ENCODE results near the gene CORO2A.
A peak's percentile ranks its signal among the peaks of the same experiment; 100 is the strongest.

Gene CORO2A

DNA sequence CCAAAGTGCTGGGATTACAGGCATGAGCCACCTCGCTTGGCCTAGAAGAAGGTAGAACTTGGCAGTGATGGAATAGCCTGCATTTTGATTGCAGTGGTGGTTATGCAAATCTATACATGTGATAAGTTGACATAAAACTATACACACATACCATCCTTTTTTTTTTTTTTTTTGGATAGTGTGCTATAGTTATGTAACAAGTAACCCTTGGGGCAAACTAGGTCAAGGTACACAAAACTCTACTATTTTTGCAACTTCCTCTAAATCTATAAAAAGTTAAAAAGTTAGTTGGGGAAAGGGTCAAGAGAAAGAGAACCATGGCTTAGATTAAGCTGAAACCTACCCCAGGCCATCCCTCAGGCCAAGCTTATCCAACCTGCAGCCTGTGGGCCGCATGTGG, 84.5 kb downstream of the CORO2A start:
- no peaks in the 10 kb centered on the region for H3K36me3 ChIP-seq (replicated peaks; ENCODE audit: low read depth, low read length)
- no peak overlapping the region for H2AFZ ChIP-seq (ENCODE audit: low read depth, low read length)
- H3K4me2 ChIP-seq (ENCODE audit: low read length), result no peak overlapping the region
- no peaks in the 10 kb centered on the region for H3K27me3 ChIP-seq (ENCODE audit: low read depth, low read length)
- H3K4me3 ChIP-seq (ENCODE audit: low read length), result no peak overlapping the region
- H3K9me3 ChIP-seq (ENCODE audit: insufficient read depth, low read length), result no peaks in the 10 kb centered on the region
- TF ChIP-seq, protein P1, sequence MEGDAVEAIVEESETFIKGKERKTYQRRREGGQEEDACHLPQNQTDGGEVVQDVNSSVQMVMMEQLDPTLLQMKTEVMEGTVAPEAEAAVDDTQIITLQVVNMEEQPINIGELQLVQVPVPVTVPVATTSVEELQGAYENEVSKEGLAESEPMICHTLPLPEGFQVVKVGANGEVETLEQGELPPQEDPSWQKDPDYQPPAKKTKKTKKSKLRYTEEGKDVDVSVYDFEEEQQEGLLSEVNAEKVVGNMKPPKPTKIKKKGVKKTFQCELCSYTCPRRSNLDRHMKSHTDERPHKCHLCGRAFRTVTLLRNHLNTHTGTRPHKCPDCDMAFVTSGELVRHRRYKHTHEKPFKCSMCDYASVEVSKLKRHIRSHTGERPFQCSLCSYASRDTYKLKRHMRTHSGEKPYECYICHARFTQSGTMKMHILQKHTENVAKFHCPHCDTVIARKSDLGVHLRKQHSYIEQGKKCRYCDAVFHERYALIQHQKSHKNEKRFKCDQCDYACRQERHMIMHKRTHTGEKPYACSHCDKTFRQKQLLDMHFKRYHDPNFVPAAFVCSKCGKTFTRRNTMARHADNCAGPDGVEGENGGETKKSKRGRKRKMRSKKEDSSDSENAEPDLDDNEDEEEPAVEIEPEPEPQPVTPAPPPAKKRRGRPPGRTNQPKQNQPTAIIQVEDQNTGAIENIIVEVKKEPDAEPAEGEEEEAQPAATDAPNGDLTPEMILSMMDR (IDR thresholded peaks at IDR 0.05; ENCODE audit: low read depth, low read length), result no peak
- no peak for TF ChIP-seq EZH2phosphoT487 (IDR thresholded peaks at IDR 0.05; ENCODE audit: low read depth)
- H3K27ac ChIP-seq (ENCODE audit: low read length), result no peak overlapping the region
- peaks cover 20% of the 10 kb centered on the region for H3K4me1 ChIP-seq (ENCODE audit: low read length)
- no peaks in the 10 kb centered on the region for H4K20me1 ChIP-seq (ENCODE audit: insufficient read depth, low read length)
- H3K9ac ChIP-seq (ENCODE audit: low read length), result no peak overlapping the region
- no peaks in the 10 kb centered on the region for H3K79me2 ChIP-seq (ENCODE audit: low read length)

DNA sequence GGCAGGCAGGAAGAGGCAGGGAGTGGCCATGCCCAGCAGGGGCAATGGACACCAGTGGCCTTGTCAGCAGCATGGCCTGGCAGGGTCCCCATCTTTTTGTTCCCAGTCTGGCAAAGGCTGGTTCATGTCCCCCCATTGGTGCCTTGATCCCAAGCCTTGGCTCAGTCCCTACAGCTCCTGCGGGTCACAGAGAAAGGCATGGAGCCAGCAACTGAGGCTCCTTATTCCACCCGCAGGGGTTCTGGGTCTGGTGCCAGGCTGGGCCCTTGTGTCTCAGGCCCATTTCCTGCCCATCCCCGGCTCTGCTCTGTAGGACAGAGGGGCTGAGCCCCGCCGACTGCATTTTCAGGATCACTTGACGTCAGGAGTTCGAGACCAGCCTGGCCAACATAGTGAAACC, 87.4 kb downstream of the CORO2A start:
- Histone ChIP-seq H3K9ac (ENCODE audit: low read length) (no peak overlapping the region), H3K27me3 (ENCODE audit: low read depth, low read length) (no peaks in the 10 kb centered on the region), H3K36me3 (replicated peaks; ENCODE audit: low read depth, low read length) (no peaks in the 10 kb centered on the region), H3K4me2 (ENCODE audit: low read length) (no peak overlapping the region), H3K4me3 (ENCODE audit: low read length) (no peak overlapping the region), H2AFZ (ENCODE audit: low read depth, low read length) (no peak overlapping the region), H3K9me3 (ENCODE audit: insufficient read depth, low read length) (no peaks in the 10 kb centered on the region), H3K4me1 (ENCODE audit: low read length) (peaks cover 23% of the 10 kb centered on the region), H3K27ac (ENCODE audit: low read length) (no peak overlapping the region), H3K79me2 (ENCODE audit: low read length) (no peaks in the 10 kb centered on the region), H4K20me1 (ENCODE audit: insufficient read depth, low read length) (no peaks in the 10 kb centered on the region)
- no peak for TF ChIP-seq EZH2phosphoT487 (IDR thresholded peaks at IDR 0.05; ENCODE audit: low read depth)
- TF ChIP-seq, protein P1 (IDR thresholded peaks at IDR 0.05; ENCODE audit: low read depth, low read length), result no peak

DNA sequence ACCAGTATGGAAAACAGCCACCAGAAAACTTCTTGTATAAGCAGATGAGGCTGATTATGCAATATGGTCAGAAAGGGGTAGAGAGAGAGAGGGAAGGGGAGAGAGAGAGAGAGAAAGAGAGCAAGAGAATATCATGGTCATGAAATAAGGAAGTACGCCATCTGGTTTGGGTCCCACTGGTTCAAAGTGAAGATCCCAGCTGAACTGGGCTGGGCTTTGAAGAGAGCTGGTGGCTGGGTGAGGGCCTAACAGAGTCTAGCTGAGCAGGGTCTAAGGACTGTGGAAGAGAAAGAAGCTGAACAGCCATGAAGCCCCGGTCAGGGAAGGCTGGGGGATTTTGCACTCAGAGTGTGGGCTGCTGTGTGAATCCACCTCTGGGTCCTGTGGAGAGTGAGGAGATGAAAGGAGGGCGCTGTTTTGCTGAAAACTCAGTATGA, 88.0 kb downstream of the CORO2A start:
- H3K4me1 ChIP-seq (ENCODE audit: low read length), result peaks cover 23% of the 10 kb centered on the region
- H3K9me3 ChIP-seq (ENCODE audit: insufficient read depth, low read length), result no peaks in the 10 kb centered on the region
- H3K4me2 ChIP-seq (ENCODE audit: low read length), result no peak overlapping the region
- no peaks in the 10 kb centered on the region for H3K27me3 ChIP-seq (ENCODE audit: low read depth, low read length)
- no peaks in the 10 kb centered on the region for H3K36me3 ChIP-seq (replicated peaks; ENCODE audit: low read depth, low read length)
- no peak overlapping the region for H3K4me3 ChIP-seq (ENCODE audit: low read length)
- H3K79me2 ChIP-seq (ENCODE audit: low read length), result no peaks in the 10 kb centered on the region
- H2AFZ ChIP-seq (ENCODE audit: low read depth, low read length), result no peak overlapping the region
- H3K9ac ChIP-seq (ENCODE audit: low read length), result no peak overlapping the region
- TF ChIP-seq, protein P1 (IDR thresholded peaks at IDR 0.05; ENCODE audit: low read depth, low read length), result no peak
- no peak for TF ChIP-seq EZH2phosphoT487 (IDR thresholded peaks at IDR 0.05; ENCODE audit: low read depth)
- H3K27ac ChIP-seq (ENCODE audit: low read length), result no peak overlapping the region
- H4K20me1 ChIP-seq (ENCODE audit: insufficient read depth, low read length), result no peaks in the 10 kb centered on the region

DNA sequence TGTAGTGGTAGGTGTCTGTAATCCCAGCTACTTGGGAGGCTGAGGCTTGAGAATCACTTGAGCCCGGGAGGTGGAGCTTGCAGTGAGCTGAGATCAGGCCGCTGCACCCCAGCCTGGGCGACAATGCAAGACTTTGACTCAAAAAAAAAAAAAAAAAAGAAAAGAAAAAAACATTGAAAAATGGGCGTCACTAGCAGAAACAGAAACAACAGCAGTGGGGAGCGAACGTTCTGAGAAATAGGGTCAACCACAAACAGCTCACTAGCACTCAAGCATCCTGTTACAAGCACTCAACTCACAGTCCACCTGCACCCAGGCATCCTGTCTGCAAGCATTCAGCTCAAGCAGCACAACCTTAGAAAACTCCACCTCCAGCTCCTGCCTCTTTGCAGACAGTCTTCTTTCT, 90.6 kb downstream of the CORO2A start:
- Histone ChIP-seq H3K4me2 (ENCODE audit: low read length) (peak overlapping the region; percentile 27; the same call in 1 of the 2 replicates), H4K20me1 (ENCODE audit: insufficient read depth, low read length) (no peaks in the 10 kb centered on the region), H3K27ac (ENCODE audit: low read length) (no peak overlapping the region), H3K4me1 (ENCODE audit: low read length) (peaks cover 28% of the 10 kb centered on the region), H3K79me2 (ENCODE audit: low read length) (no peaks in the 10 kb centered on the region), H3K9ac (ENCODE audit: low read length) (no peak overlapping the region), H3K4me3 (ENCODE audit: low read length) (no peak overlapping the region), H3K36me3 (replicated peaks; ENCODE audit: low read depth, low read length) (no peaks in the 10 kb centered on the region), H3K27me3 (ENCODE audit: low read depth, low read length) (no peaks in the 10 kb centered on the region), H2AFZ (ENCODE audit: low read depth, low read length) (no peak overlapping the region), H3K9me3 (ENCODE audit: insufficient read depth, low read length) (no peaks in the 10 kb centered on the region)
- TF ChIP-seq, protein P1 (IDR thresholded peaks at IDR 0.05; ENCODE audit: low read depth, low read length), result no peak
- no peak for TF ChIP-seq EZH2phosphoT487 (IDR thresholded peaks at IDR 0.05; ENCODE audit: low read depth)

Data from OCI-LY3 (cell line).